SHP77 treated with DMSO at 0.1 percent for 48 hours (cell line): Measurements from ENCODE around the gene ELFN2.

ENCODE experiments used
- DNase-seq: peaks from one replicate; lab custom pipeline; 2025; lab: John Stamatoyannopoulos, UW

Gene ELFN2

DNA sequence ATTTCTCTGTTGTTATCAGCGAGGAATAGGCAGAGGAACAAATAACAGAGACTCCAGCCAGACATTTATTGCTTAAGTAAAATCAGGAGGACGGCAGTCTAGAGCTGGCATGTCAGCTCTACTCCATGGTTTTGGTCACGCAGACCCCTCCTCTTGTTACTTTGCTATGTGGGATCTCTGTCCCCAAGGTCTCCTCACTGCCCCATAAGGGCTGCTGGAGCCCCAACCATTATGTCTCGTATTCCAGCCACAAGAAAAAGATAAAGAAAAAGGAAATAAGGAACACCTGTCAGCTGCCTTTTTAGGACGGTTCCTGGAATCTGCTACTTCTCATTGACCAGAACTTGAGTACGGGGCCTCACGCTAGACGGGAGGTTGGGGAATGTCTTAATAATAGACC is 70.4 kb downstream of the ELFN2 start:
- DNase-seq: no peak

DNA sequence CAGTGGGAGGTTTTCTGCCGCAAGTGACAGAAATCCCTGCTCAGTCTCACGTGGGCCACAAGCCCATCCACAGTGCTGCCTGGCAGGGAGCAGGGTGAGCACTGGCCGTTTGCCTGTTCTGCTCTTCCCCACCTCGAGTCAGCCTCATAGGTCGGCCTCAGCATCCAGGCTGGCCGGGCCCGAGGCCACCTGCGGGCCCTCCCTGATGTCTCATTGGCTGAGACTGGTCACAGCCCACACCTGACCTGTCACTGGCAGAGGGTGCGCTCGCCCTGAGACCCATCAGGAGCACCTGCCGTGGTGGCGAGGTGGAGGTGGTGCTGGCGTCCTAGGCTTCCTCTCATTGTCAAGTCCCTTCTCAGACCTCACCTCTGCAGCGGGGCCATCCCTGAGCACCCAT is 72.1 kb downstream of the ELFN2 start:
- no peak for DNase-seq

DNA sequence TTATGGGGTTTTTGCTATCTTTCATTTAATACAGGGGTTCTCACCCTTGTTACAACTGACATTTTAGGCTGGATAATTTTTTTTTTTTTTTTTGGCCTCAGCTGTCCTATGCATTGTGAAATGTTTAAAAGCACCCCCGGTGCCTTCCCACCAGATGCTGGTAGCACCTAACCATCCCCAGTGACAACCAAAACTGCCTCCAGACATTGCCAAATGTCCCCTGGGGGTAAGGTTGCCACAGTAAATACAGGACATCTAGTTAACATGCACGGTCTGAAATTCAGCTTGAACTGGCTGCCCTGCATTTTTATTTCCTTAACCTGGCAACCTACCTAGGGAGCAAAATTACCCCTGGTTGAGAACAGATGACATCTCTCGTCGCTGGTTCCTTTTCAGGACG is 72.6 kb downstream of the ELFN2 start:
- DNase-seq: no peak

DNA sequence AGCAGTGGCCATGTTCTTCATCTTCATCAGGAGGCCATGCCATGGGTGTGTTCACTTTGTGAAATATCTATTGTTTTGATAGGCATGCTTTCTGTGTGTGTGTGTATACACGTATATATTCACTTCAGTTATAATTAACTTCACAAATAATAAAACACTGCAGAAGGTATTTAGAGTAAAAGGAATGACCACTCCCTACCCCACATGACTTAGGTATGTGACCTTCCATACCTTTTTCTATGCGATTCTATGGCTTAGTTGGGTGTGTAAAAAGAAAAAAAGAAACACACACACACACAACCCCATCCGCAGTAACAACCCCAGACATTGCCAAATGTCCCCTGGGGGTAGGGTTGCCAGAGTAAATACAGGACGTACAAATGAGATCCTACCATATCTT is 73.0 kb downstream of the ELFN2 start:
- DNase-seq: no peak

DNA sequence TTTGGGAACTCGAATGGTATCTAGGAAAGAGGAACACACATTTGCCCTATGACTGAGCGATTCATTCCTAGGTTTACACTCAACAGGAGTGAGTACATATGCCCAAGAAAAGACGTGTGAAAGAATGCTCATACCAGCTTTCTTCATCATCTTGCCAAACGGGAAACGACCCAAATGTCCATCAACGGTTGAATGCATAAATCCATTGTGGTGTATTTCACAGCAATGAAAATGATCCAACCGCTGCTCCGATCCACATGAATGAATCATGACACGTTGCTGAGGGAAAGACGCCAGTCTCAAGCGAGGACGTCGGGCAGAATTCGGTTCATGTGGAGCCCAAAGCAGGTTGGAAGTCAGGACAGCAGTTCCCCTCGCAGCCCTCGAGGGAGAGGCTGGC is 73.4 kb downstream of the ELFN2 start:
- no peak for DNase-seq

DNA sequence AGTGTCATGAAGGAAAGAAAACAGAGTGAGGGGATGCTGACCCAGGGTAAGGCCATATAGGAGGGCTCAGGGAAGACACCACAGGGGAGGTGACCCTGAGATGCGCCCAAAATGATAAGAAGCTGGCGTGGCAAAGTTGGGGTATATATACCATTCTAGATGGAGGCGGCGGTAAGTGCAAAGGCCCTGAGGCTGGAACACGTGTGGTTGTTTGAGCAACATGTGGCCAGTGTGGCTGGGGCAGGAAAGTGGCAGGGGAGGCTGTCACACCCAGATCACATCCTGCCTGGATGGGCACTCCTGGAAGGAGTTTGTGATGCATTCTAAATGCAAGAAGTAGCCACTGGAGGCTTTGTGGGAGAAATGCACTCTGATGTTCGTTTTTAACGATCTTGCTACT is 74.8 kb downstream of the ELFN2 start:
- DNase-seq: no peak

DNA sequence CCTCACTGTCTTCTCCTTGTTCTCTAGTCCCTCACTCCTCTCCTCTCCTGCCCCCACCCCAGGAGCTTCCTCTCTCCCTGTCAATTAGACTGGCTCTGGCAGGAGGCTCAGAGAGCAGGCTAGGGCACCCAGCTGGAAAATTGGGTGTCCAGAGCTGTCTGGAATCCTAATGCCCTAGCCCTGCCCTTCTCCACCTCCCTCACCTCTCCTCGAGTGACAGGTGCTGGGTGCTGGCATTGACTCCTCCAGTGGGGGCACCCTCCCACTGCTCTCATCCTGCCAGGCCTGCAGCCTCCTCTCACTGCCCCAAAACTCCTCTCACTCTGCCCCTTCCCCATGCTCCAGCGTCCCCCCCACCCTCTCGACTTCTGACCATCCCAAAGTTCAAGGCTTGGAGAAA is 76.0 kb downstream of the ELFN2 start:
- DNase-seq: no peak

DNA sequence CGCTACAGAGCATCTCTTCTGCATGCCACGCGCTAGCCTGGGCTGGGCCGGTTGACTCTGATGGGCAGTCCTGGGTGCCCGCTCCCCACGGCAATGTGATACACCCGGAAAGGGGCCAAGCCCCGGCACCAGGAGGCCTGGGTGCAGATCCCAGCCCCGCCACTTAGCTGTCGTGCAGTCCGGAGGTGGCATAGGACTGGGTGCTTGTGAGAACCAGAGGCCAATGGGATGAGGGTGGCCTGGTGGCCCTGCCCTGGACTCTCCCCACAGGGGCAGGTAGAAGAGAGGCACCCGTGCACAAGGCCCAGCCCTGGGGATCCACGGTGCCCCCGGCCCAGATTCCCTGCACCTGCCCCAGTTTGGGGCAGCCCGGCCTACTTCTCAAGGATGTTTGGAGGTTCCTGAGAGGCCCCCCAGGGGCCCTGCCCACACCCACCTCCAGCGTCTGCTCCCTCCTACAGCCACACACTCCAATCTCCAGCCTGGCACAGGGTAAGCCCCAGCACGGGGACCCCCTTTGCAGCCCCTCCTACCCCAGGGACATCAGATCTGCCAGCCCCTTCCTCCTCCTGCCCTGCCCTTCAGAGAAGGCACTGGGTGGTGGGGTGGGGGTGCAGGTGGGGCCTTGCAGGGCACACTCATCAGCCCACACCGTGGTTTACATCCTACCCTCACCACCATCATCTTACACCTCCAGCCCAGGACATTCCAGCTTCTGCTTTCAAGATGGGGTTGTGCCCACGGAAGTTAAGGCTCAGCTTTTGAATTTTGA is 78.0 kb downstream of the ELFN2 start:
- DNase-seq: no peak

DNA sequence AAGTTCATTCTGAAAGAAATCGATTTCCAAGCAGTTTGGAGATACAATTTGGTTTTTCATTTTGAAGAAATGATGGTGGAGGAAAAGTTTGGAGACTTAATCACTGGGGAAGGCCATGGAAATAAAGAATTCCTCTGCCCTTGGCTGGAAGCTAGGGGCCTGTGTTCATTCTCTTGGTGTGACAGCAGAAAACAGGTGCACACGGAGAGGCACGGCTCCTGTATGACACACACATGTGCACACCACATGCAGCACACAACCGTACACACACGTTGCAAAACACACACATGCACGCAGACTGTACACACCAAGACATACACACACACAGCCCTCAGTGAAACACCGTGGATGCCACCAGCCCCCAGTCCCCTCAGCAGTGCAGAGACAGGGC is 80.8 kb downstream of the ELFN2 start:
- DNase-seq: no peak

DNA sequence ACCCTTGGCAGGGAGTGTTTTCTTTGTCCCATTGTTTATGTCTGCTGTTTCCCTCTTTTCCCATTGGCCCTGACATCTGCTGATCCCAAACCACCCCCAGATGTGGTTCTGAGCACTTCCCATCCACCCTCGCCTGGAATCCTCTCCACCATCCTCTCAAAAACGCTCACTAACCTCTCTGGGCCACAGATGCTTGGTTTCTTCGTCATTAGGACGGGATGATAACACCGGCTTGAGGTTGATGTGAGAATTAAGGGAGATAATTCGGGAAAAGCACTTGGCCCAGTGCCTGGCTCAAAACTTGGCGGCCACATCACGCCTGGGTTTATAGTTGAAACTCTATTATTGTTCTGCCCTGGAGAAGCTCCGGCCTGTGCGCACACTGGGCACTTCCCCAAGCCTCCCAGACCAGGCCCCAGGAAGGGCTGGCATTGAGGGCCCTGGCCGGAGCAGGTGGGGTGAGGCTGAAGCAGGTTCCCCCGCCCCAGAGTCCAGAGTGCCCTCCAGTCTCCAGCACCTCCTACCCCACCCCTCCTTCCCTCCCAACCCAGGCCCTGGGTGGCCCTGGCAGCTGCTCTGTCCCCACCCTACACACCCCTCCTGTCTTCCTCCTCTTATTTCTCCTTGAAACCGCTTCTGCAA is 81.3 kb downstream of the ELFN2 start:
- no peak for DNase-seq

DNA sequence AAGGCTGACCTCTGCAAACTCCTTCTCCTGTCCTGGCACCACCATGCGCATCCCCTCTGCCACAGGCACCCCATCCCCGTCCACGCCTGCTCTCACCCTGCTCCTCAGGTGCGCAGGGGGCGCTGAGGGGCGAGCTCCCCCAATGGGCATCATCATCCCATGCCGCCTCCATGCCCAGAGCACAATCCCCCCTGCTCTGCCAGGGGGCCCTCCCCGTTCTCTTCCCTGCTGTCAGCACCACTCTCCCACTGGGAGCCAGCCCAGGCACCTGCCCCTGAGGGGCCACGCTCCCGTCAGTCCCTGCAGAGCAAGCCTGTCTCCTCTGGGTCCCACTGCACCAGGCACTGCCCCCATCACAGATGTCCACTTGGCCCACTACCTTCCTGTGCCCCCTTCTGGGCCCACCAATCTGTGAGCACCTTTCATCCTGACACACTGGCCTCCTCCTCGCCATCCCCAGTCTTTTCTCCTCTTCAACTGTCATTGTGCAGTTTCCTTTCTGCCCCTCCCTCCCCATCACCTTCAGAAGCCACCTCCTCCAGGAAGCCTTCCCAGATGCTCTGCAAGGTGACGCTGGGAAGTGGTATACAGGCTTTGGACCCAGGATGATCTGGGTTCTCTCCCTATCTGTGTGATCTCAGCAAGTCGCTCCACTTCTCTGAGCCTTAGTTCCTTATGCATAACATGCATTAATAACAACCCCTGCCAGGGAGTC is 82.4 kb downstream of the ELFN2 start:
- no peak for DNase-seq

DNA sequence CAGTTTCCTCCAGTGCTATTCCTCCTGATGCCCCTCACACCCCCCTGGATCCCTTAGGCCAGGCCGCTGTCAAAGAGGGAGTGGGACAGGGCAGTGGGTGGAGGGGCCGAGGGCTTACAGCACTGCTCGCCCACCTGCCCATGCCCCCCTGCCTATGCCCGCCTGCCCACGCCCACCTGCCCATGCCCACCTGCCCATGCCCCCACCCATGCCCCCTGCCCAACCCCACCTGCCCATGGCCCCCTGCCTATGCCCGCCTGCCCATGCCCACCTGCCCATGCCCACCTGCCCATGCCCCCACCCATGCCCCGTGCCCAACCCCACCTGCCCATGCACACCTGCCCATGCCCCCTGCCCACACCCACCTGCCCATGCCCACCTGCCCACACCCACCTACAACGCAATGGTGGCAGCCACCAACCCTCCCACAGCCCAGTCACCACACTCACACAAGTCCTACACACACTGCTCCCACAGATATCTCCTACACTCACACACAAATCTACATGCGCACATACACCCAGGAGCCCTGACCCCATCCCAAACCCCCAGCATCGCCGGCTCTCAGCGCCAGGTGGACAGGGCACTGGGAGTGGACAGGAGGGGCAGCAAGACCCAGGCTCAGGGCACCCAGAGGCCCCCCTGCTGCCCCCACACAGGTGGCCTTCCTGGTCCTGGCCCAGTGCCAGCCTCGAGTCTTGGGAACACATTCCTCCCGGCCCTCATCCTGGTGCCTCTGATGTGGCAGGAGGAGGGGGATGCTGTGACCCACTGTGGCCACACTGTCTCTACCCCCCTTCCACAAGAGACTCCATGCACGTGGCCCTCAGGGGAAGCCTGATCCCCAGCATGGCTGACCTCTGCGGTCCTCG is 83.2 kb downstream of the ELFN2 start:
- DNase-seq: no peak

DNA sequence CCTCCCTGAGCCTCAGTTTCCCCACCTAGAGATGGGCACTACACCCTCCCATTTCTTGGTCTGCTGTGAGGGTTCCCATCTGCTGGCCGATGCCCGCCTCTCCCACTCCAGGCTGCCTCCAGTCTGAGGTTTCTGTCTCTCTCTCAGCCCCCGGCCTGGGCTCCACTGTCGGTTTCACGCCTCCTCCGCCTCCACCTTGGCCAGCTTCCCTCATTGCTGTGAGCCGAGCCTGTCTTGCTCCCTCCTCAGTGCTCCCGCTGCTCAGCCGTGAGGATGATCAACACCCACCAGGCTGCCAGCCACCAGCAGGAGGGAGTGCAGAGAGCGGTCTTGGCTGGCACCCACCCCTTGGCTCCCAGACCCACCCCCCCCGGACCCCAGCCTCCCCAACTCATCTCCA is 83.9 kb downstream of the ELFN2 start:
- DNase-seq: no peak

DNA sequence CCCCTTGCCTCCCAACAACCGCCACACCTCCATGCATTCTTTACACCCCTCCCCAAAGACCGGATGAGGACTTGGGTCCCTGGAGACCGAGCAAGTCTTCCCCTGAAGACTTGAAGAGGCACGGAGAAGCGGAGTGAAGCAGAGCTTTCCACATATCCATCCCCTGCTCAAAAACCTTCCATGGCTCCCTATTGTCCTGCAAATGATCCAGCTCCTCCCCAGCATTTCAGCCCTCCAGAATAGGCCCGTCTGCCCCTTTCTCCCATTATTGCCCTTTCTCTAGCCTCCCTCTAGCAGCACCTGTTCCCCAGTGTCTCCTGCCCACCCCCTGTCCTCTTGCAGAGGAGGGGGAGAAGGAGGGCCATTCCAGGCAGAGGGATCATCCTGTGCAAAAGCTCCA is 85.2 kb downstream of the ELFN2 start:
- DNase-seq: no peak

DNA sequence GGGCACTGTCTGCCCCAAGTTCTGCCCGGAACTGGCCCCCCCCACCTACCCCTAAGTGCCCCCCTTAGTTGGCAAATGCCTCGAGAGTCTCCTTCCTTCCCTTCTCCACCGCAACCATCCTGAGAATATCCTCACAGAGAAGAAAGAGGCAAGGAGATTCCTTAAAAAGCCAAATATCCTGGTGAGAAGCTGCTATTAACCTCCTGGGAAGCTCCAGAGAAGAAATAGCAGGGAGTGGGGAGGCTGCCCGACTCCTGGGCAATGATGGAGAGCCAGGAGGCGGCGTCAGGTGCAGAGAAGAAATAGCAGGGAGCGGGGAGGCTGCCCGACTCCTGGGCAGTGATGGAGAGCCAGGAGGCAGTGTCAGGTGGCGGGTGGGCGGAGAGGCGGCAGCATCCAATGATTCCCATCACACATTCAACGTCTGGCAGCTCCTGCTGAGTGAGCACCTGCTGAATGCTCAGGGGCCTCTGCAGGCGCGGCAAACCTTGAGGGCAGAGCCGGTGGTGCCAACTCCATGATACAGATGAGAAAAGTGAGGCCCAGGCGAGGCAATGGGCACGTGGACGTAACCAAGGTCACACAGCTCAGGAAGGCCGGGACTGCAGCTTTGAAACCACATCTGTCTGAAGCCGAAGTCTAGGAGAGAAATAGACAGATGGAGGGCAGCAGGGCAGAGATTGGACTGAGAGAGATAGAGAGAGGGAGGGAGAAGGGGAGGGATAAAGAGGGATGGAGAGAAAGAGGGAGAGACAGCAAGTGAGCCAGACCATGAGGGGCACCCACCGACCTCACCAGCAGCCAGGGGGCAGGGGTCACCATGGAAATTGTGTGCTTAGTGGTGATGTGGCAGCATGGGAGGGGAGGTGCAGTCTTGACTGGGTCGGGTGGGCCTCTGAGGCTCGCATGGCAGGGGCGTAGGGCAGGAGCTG is 86.7 kb downstream of the ELFN2 start:
- no peak for DNase-seq

DNA sequence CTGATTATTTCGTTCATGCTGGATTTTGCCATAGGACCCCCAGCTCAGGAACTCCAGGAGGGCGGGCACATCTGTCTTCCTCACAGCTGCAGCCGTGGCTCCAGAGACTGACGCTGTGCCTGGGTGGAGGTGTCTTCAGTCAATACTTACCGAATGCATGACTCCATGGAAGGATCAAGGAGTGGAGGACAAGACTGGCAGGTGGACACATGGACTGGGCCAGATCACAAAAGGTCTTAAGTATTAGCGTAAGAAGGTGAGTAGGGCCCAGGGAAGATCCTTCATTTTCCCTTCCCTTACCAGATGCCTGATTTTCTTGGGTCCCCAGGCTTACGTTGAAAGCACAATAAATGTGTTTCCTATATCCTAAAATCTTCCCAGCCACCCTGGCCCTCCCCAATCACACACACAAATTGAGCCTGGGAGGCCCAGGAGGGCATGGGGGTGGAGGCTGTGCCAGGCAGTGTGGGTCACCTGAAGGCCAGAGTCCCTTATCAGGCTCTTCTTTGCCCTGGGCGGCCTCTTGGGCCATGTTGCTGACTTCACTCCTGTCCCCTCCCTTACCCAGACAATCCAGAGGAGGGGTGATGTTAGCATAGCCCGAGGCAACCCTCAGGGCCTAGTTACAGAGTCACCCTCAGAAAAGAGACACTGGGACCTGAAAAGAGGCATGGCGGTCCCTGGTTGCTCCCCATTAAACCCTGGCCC is 88.6 kb downstream of the ELFN2 start:
- no peak for DNase-seq

DNA sequence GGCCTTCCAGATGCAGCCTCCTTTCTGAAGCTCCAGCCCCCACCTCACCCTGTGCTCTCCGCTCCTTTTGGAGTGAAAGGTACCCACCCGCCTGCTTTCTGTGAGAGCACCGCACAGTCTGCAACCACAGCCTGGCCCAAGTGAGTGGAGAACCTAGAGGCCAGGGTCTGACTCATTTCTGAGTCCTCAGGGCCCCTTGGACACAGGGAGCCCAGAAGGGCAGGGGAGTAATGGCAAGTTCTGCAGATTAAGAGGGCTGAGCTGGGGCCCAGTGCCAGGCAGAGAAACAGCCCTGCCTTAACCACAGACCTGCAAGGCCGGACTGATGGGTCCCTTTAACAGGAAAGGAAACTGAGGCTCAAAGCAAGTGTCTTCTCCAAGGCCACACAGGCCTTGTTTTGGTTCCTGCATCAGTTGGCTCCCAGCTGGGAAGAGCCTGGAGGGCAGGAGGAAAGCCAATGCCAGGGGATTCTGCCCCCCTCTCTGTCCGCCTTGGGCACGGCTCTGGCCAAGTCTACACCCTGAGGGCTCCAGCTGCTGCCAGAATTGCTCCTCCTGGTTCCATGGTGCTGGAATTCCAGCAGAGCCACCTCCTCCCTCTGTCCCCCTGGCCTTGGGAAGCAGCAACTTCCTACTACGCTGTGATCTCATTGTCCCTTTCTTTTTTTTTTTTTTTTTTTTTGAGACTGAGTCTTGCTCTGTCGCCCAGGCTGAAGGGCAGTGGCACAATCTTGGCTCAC is 89.9 kb downstream of the ELFN2 start:
- no peak for DNase-seq

DNA sequence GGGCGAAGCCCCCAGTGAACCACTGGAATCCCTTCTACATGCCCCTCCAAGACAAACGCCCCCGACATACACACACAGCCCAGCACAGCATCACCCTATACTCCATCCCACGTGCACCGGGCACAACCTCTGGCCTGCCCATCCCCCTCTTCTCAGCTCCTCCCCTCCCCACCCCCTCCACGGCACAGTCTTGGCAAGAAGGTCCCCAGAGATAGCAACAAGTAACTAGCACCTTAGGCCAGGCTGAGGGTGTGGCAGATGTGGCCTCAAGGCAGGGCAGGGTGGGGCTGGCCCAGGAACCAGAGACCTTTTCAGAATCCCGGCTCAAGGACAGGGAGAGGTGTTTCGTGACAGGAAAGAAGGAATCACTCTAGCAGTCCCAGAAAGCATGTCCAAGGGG is 90.7 kb downstream of the ELFN2 start:
- no peak for DNase-seq

DNA sequence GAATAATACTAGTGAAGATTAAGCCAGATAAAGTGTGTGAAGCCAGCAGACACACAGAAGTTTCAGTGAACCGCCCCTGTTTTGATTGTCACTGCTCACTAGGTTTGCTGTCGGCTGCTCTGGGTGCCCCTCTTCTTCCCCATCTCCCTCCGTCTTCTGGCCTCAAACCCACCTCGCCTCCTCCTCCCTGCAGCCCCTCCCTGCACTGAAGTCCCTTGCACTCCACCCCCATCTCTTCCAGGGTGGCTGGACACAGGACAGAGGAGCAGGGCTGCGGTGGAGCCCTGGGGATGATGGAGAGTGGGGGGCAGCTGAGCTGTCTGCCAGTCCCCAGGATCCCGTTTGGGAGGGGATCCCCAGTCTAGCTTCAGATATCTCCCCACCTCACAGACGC is 91.5 kb downstream of the ELFN2 start:
- DNase-seq: no peak
